HuH-7.5 (cell line): ENCODE data around the gene SIRT5.

Experiments
- DNase-seq: peaks from one replicate; pipeline ENCODE4 v3.0.0; 2011; ENCODE audit warnings: low spot score

SIRT5 gene

DNA sequence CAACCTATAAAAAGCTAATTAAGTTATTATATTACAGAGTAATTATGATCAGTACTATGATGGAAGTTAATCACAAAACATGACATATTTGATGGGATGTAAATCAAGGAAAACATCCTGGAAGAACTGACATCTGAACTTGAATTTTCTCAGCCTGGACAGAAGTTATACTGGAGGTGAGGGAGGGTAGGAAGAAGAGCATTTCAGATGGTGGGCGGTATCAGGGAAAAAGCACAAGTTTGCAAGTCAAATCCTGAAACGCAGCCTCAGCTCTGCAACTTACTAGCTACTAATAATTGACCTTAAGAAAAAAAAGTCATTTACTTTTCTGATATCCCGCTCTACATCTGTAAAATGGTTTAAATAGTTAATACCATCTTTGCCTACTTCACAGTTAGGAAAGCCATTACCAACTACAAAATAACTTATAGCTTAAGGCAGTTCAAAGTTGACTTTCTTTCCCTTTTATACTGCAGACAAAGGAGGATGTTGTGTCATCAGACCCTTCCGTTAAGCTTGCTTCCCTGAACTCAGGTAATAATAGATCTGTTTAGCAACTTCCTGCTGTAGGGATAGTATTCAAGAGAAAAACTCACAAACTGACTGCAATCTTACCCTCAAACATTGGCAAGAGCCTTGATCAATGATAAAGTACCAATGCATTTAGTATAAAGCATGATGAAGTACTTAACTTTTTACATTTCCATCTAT, 61.7 kb downstream of the SIRT5 start:
- no peak for DNase-seq

DNA sequence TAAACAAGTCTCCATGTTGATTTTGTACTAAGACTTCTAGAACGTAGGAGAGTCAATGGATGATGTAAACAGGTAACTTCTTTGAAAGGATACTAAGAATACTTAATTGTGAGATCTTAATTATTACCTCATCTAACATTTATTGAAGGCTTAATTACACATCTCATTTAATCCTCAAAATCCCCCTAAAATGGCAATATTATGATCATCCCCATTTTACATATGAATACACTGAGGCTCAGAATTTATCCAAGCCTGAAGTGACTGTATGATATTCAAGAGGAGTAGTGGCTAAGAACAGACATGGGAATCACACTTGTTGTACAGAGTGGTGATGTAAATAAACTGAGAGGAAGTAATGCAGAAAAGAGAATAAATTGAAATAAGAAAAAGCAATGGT, 63.6 kb downstream of the SIRT5 start:
- no peak for DNase-seq

DNA sequence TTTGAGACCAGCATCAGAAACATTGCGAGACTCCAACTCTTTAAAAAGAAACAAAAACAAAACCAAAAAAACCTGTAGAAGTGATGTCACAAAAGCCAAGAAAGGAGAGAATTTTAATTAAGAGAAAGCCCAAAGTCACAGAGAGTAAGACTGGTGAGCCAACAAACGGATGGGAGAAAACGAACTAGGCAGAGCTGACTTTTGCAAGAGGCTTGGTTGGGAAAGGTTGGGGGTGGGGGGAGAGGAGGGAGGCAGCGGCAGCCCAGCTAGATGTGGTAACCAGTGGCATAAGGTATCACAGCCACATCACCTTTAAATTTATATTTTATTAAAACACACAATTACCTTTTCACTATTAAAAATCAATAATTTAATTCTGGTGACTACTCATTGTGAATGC, 64.2 kb downstream of the SIRT5 start:
- no peak for DNase-seq

DNA sequence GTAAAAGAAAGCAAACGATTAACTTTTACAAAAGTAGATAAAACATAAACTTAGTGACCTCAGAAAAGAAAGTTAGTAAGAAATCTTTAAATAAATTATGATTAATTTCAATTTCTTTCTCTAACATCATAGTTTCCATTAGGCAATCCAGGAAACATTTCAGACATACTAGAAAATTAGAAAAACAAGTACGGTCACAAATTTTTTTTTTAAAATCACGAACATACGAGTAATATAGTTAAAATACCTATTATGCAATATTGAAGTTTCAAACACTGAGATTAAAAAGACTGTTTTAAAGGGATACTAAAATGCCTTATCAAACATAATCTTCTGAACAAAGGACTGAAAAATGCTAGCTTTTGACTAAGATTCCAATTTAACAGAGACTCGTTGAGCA, 66.9 kb downstream of the SIRT5 start:
- no peak for DNase-seq

DNA sequence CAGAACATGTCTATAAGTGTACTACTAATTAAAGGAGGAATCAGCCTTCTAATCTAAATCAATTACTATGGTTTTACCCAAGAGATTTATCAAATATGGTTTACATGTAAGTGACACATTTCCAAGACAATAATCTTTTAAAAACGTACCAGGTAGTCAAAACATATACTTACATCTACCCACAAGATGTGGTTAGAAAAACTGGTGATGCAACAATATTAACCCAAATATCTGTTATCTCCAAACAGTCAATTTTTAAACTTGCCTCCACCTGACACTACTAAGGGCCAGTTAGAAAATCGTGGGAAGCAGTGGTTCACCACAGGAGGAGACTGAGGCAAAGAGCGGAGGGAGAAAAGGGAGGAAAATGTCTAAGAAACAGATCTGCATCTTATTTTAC, 68.7 kb downstream of the SIRT5 start:
- no peak for DNase-seq

- DNase-seq: no peak
These were observed 74.4 kb downstream of the SIRT5 start for GRCh38 chr6:13648850-13649249.

DNA sequence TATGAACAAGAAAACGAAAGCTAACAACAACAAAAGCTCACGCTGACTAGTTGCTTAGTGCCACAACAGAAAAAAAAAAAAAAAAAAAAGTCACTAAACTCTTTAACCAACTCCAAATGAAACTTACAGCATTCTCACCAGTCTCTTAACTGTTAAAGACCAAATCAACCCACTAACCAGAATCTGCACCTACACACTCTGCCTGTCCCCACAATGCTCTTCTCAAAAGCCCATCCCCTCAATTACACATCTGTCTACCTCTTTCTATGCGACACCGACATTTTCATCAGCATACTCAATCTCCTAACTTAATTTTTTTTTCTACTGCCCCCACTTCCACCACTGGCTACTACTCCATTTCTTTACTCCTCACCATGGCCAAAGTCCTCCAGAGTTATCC, 75.0 kb downstream of the SIRT5 start:
- DNase-seq: no peak

DNA sequence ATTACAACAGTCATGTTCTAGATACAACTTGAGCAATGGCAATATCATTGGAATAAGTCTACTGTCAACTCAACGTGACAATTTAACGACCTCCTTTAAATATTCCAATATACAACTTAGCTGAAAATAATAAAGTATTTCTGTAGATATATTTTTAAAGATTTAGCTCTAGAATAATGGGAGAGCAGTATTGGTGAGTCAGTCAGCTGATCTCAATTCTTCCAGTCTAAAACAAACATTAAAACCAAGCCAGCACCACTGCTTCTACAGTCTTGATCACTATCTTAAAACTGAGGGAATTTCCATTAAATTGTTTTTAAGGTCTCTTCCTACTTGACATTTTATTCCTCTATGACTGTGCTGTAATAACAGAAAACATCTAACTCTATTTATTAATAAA, 78.9 kb downstream of the SIRT5 start:
- DNase-seq: no peak

DNA sequence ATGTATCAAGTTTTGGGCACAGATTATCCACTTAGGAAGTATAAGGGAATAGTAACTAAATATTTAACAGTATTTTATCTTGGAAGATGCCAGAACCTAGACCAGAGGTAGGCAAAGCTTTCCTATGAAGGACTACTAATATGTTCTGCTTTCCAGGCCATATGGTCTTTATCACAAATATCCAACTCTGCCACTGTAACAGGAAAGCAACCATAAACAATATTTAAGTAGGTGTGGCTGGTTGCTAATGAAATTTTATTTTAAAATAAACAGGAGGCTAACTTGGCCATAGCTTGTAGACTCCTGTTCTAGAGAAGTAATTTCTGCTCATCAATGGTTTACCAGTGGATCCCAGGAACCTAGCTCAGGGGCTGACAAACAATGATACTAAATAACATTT, 80.1 kb downstream of the SIRT5 start:
- DNase-seq: no peak

GRCh38 chr6:13655700-13656099, 81.3 kb downstream of the SIRT5 start:
- DNase-seq: no peak

GRCh38 chr6:13660273-13660672, 85.9 kb downstream of the SIRT5 start:
- no peak for DNase-seq

DNA sequence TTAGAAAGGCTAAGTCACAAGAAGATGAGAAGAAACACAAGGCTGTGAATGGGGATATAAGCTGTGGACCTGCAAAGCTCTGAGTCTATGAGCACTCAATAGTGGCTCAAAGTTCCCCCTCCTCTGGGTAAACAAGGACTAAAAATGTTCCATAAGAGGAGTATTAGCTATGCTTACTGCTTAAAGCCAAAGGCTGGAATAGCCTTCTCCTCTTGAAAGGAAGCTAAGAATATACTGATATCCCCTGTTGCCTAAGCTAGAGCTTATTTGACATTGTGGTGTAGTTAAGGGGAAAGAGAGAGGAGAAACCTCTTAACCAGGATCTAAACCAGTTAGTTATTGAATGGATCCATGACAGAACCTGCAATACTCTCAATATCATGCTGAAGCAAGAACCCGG, 86.5 kb downstream of the SIRT5 start:
- no peak for DNase-seq

GRCh38 chr6:13661647-13662046, 87.2 kb downstream of the SIRT5 start:
- DNase-seq: no peak

- DNase-seq: no peak
These were observed 88.4 kb downstream of the SIRT5 start for GRCh38 chr6:13662651-13663334.

GRCh38 chr6:13663986-13664385, 89.6 kb downstream of the SIRT5 start:
- no peak for DNase-seq
